IMR-90 (cell line): Measurements from ENCODE around the gene NEK6. TPM values are rescaled to one million over a fixed set of nuclear protein-coding genes. Genes with fewer than 3 reads are reported as not detected.

Source experiments
- ATAC-seq: fragments of 200-7000 bp; cut with Tn5 transposase; 2 replicates; pipeline ENCODE4 v1.9.1; 2020; ENCODE audit warnings: low read depth, mild to moderate bottlenecking, moderate library complexity
- BruUV-seq: library from RNA; stranded (reverse); fragments of 400-500 nt; replicated peaks from 2 replicates; lab custom pipeline; 2021; lab: Mats Ljungman, UMichigan
- CTCF ChIA-PET: fragments of 300-600 bp; formaldehyde crosslinking; extraction: SDS; loops from one replicate; lab custom pipeline; 2021; ENCODE audit warnings: antibody characterized with exemption; lab: Yijun Ruan, JAX
- POLR2A ChIA-PET: fragments of 300-600 bp; sonication (Branson Sonifier 250); formaldehyde crosslinking; loops from one replicate; lab custom pipeline; 2022; ENCODE audit warnings: antibody characterized with exemption; ENCODE audit not compliant: unreplicated experiment; lab: Charles Lee
- DNase-seq: peaks from one replicate; pipeline ENCODE4 v3.0.0; 2013
- H2AFZ ChIP-seq: replicated peaks from 2 replicates; pipeline ENCODE3; 2013; ENCODE audit warnings: low read length, mild to moderate bottlenecking; ENCODE audit not compliant: poor library complexity
- H2AK5ac ChIP-seq: 2 replicates; pipeline ENCODE4 v1.6.1; 2013; ENCODE audit warnings: low read depth, low read length, inconsistent platforms
- H2AK9ac ChIP-seq: replicated peaks from 2 replicates; pipeline ENCODE3; 2013; ENCODE audit warnings: mild to moderate bottlenecking, low read depth, low read length, moderate library complexity; ENCODE audit not compliant: poor library complexity
- H2BK120ac ChIP-seq: 2 replicates; pipeline ENCODE4 v1.6.1; 2013; ENCODE audit warnings: low read depth, low read length, inconsistent platforms
- H2BK15ac ChIP-seq: 3 replicates; pipeline ENCODE4 v1.6.1; 2013; ENCODE audit warnings: low read depth, low read length, inconsistent platforms
- H2BK20ac ChIP-seq: 2 replicates; pipeline ENCODE4 v1.6.1; 2013; ENCODE audit warnings: low read depth, mild to moderate bottlenecking, inconsistent platforms, low read length, moderate library complexity
- H2BK5ac ChIP-seq: 2 replicates; pipeline ENCODE4 v1.6.1; 2013; ENCODE audit warnings: mild to moderate bottlenecking, low read depth, low read length, inconsistent platforms; ENCODE audit not compliant: poor library complexity, severe bottlenecking
- H3K14ac ChIP-seq: replicated peaks from 2 replicates; pipeline ENCODE4 v1.6.1; 2013; ENCODE audit warnings: low read depth, low read length, inconsistent platforms
- H3K18ac ChIP-seq: 2 replicates; pipeline ENCODE4 v1.6.1; 2013; ENCODE audit warnings: low read depth, low read length, control low read depth
- H3K23ac ChIP-seq: 2 replicates; pipeline ENCODE4 v1.6.1; 2013; ENCODE audit warnings: low read depth, low read length, inconsistent platforms
- H3K27ac ChIP-seq: 2 replicates; pipeline ENCODE4 v1.5.1; 2013; ENCODE audit warnings: mild to moderate bottlenecking, control low read depth, low read length; ENCODE audit not compliant: insufficient read depth
- H3K27me3 ChIP-seq: 2 replicates; pipeline ENCODE4 v1.6.1; 2013; ENCODE audit warnings: low read length; ENCODE audit not compliant: control insufficient read depth, insufficient read depth
- H3K36me3 ChIP-seq: 2 replicates; pipeline ENCODE4 v1.6.1; 2013; ENCODE audit warnings: low read length, mixed read lengths; ENCODE audit not compliant: control insufficient read depth, insufficient read depth
- H3K4ac ChIP-seq: 2 replicates; pipeline ENCODE4 v1.6.1; 2013; ENCODE audit warnings: low read depth, low read length, inconsistent platforms
- H3K4me1 ChIP-seq: 2 replicates; pipeline ENCODE4 v1.6.1; 2013; ENCODE audit warnings: low read length, mixed read lengths; ENCODE audit not compliant: control insufficient read depth, insufficient read depth
- H3K4me2 ChIP-seq: 2 replicates; pipeline ENCODE4 v1.6.1; 2013; ENCODE audit warnings: low read depth, mild to moderate bottlenecking, control low read depth, low read length, moderate library complexity
- H3K4me3 ChIP-seq: 2 replicates; pipeline ENCODE4 v1.5.1; 2013; ENCODE audit warnings: low read depth, mild to moderate bottlenecking, control low read depth, low read length, moderate library complexity; ENCODE audit not compliant: insufficient read depth
- H3K56ac ChIP-seq: 2 replicates; pipeline ENCODE4 v1.6.1; 2013; ENCODE audit warnings: low read length, inconsistent platforms; ENCODE audit not compliant: insufficient read depth; ENCODE audit errors: extremely low read depth
- H3K79me1 ChIP-seq, 2 experiments: 2 replicates each; pipeline ENCODE4 v1.6.1; 2013; ENCODE audit warnings: low read length in 2 of 2, inconsistent platforms in 1 of 2, low read depth in 1 of 2
- H3K9ac ChIP-seq: 2 replicates; pipeline ENCODE4 v1.6.1; 2013; ENCODE audit warnings: low read depth, low read length, control low read depth
- H3K9me1 ChIP-seq: 2 replicates; pipeline ENCODE4 v1.6.1; 2013; ENCODE audit warnings: low read length, inconsistent platforms; ENCODE audit not compliant: insufficient read depth
- H3K9me3 ChIP-seq: 2 replicates; pipeline ENCODE4 v1.6.1; 2013; ENCODE audit warnings: low read length; ENCODE audit not compliant: control insufficient read depth, insufficient read depth
- H4K20me1 ChIP-seq: 2 replicates; pipeline ENCODE4 v1.6.1; 2013; ENCODE audit warnings: low read length, inconsistent platforms; ENCODE audit not compliant: insufficient read depth
- H4K5ac ChIP-seq: 2 replicates; pipeline ENCODE4 v1.6.1; 2013; ENCODE audit warnings: mild to moderate bottlenecking, low read depth, low read length, control low read depth
- H4K8ac ChIP-seq, 2 experiments: 2 replicates each; pipeline ENCODE4 v1.6.1; 2013; ENCODE audit warnings: low read depth in 2 of 2, low read length in 2 of 2, control low read depth in 1 of 2, inconsistent platforms in 1 of 2
- H4K91ac ChIP-seq: 2 replicates; pipeline ENCODE4 v1.6.1; 2013; ENCODE audit warnings: low read depth, low read length, inconsistent platforms; ENCODE audit not compliant: insufficient read depth
- FOS ChIP-seq: fragments of 150-350 bp; IDR thresholded peaks from 2 replicates; pipeline ENCODE4 v1.6.1; 2016; ENCODE audit warnings: low read depth, low read length
- RFX5 ChIP-seq: IDR thresholded peaks from 2 replicates; pipeline ENCODE4 v1.8.0; 2012; ENCODE audit warnings: low read depth, mild to moderate bottlenecking, low read length, moderate library complexity
- WGBS, 2 experiments: methylation state at CpG; one replicate each; pipeline versions ENCODE4 v1.1.5 to v1.1.7; 2013; ENCODE audit warnings: missing lambda C conversion rate in 2 of 2; ENCODE audit not compliant: insufficient read length in 1 of 2; ENCODE audit errors: extremely low coverage in 2 of 2; 5-methylcytosine and 5-hydroxymethylcytosine counted together
- dilution Hi-C: fragments of 300-500 bp; cut with HindIII; formaldehyde crosslinking; loops from one replicate; pipeline ENCODE4 v1.14.3; 2018; ENCODE audit warnings: low sequenced_read_pairs; ENCODE audit not compliant: unreplicated experiment
- in situ Hi-C: fragments of 300-500 bp; cut with MboI; formaldehyde crosslinking; loops from 3 replicates; pipeline ENCODE4 v1.14.3; 2019; ENCODE audit warnings: low sequenced_read_pairs, inconsistent platforms, mixed read lengths
- intact Hi-C: fragments of 100-400 bp; cut with micrococcal nuclease; formaldehyde crosslinking; loops from 2 replicates; pipeline ENCODE4 v1.10.0; 2022
- polyA plus RNA-seq, 3 experiments: library from polyadenylated mRNA; depleted of rRNA; stranded (reverse); fragments of >200 nt; gene quantifications; 2 replicates each; pipeline ENCODE4 v1.2.3, GENCODE V29; 2012; ENCODE audit warnings: low replicate concordance in 1 of 3
- total RNA-seq: library from RNA; depleted of rRNA; stranded (reverse); fragments of >200 nt; gene quantifications from 2 replicates; pipeline ENCODE4 v1.2.3, GENCODE V29; 2012

Gene NEK6
- total and polyA plus RNA-seq, 2 of the 4 experiments (the other 2 are of a cell fraction): 79.9 to 112 TPM

DNA sequence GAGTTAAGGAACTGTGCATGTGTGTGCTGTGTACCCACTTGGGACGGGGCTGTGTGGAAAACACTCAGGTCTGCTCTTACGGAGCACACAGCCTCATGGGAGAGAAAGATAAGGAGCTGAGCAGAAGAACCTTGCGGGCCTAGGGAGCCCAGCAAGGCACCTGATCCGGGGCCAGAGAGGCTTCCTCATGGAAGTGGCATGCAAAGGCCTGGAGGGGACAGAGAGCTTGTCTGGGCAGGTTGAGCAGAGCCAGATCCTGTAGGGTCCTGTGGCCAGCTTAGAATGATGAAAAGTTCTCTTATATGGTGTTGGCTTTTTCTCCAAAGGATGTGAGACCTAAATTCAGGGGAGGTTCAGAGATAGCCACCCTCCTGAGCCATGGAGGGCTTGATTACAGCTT lies 45.2 kb downstream of the NEK6 start:
- Histone ChIP-seq H3K4ac (0 out of 2 replicates have a peak overlapping the region, but pooled peaks have one; percentile 3), H2BK15ac (no peak overlapping the region), H4K5ac (no peak overlapping the region), H3K27me3 (no peaks in the 10 kb centered on the region), H2BK5ac (peak overlapping the region; percentile 37), H2BK20ac (no peak overlapping the region), H3K56ac (no peak overlapping the region), H3K4me2 (no peak overlapping the region), H3K4me1 (peaks cover 38% of the 10 kb centered on the region), H3K23ac (no peak overlapping the region), H2AK5ac (no peak overlapping the region), H3K14ac (no peak overlapping the region), H4K20me1 (peaks cover 11% of the 10 kb centered on the region; the same call in 1 of the 2 replicates), H4K91ac (0 out of 2 replicates have a peak overlapping the region, but pooled peaks have one; percentile 45), H4K8ac (peak overlapping the region in 1 of 2 experiments; percentile 50; a peak in 1 of 4 replicates), H2AFZ (no peak overlapping the region), H3K27ac (peak overlapping the region; percentile 6; the same call in 1 of the 2 replicates), H3K36me3 (peaks cover 42% of the 10 kb centered on the region), H3K9me3 (no peaks in the 10 kb centered on the region), H3K18ac (no peak overlapping the region), H3K9ac (no peak overlapping the region), H3K9me1 (peaks cover 33% of the 10 kb centered on the region), H2AK9ac (no peak overlapping the region), H3K4me3 (no peak overlapping the region), H2BK120ac (no peak overlapping the region), H3K79me1 (peaks cover 32 to 94% of the 10 kb centered on the region in 2 experiments)
- in situ Hi-C loops: loop anchor here (25.0 kb wide), 1 partner anchor 766 kb away; no protein-coding TSS in a partner anchor
- intact Hi-C loops: no loop called here
- ChIA-PET CTCF (no interaction called here), POLR2A (no interaction called here)
- TF ChIP-seq FOS (no peak), RFX5 (no peak)
- BruUV-seq: no TSS peak
- WGBS, 2 experiments: 60% methylated on average over 1 of the region's 4 CpGs; no CpG with 5 or more reads in 1 of the 2 experiments
- no peak for DNase-seq
- dilution Hi-C loops: no loop called here
- ATAC-seq: no peak
